Muscle of leg (tissue), 11 donors: Measurements from ENCODE around the gene PRSS57. TPM values are rescaled to one million over a fixed set of nuclear protein-coding genes. Genes with fewer than 3 reads are reported as not detected.
"Not testable (repeated sequence)": the region's sequence is repeated elsewhere in the genome, so short reads cannot be mapped to it uniquely, and the experiment has no call there.

Experiments used
- DNase-seq: peaks from one replicate; pipeline ENCODE4 v3.0.0; 2013
- H3K27ac ChIP-seq: one replicate; pipeline ENCODE4 v1.5.1; 2013; ENCODE audit warnings: mild to moderate bottlenecking, low read length, control low read depth
- H3K27me3 ChIP-seq: one replicate; pipeline ENCODE4 v1.6.1; 2013; ENCODE audit warnings: low read length; ENCODE audit not compliant: control insufficient read depth, insufficient read depth
- H3K36me3 ChIP-seq: one replicate; pipeline ENCODE4 v1.6.1; 2013; ENCODE audit warnings: low read length; ENCODE audit not compliant: control insufficient read depth, insufficient read depth
- H3K4me1 ChIP-seq: one replicate; pipeline ENCODE4 v1.6.1; 2013; ENCODE audit warnings: low read length; ENCODE audit not compliant: control insufficient read depth, insufficient read depth
- H3K4me3 ChIP-seq: one replicate; pipeline ENCODE4 v1.5.1; 2013; ENCODE audit warnings: low read length, control low read depth
- H3K9me3 ChIP-seq: replicated peaks from 2 replicates; pipeline ENCODE4 v1.6.1; 2013; ENCODE audit warnings: low read depth, low read length; ENCODE audit not compliant: control insufficient read depth
- WGBS: methylation state at CpG from one replicate; pipeline ENCODE4 v1.1.5; 2013; ENCODE audit warnings: missing lambda C conversion rate; ENCODE audit not compliant: insufficient coverage; 5-methylcytosine and 5-hydroxymethylcytosine counted together
- polyA plus RNA-seq, 8 donors: library from polyadenylated mRNA; unstranded; fragments of 120-200 nt; gene quantifications; one replicate each; pipeline versions ENCODE4 v1.2.1 to v1.2.3, GENCODE V29; 2013; ENCODE audit warnings: inconsistent platforms in 1 of 8, low replicate concordance in 1 of 8; ENCODE audit not compliant: insufficient read length in 8 of 8, insufficient read depth in 1 of 8
- total RNA-seq: library from RNA; stranded (reverse); fragments of 120-200 nt; gene quantifications from one replicate; pipeline ENCODE4 v1.2.4, GENCODE V29; 2013

Gene PRSS57
- total and polyA plus RNA-seq, 9 donors, result 0.04 to 1.2 (median 0.30) TPM; not detected in 1

DNA sequence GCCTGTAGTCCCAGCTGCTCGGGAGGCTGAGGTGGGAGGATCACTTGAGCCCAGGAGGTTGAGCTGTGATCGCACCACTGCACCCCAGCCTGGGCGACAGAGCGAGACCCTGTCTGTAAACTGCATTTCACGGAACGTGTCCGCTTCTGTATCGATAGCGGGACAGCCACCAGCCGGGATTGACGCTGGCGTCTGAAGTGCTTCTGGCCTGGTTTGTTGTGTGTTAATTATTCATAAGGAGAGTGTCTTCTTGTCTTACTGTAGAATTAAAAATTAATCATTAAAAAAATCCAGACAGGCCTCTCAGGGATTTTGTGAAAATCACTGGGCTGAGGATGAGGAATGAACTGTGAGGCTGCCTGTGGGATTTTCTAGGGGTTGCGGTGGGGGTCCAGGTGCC, 39.5 kb upstream of the PRSS57 start:
- Histone ChIP-seq H3K36me3 (peaks cover 13% of the 10 kb centered on the region), H3K4me1 (peaks cover 2% of the 10 kb centered on the region), H3K27me3 (no peaks in the 10 kb centered on the region), H3K9me3 (no peaks in the 10 kb centered on the region), H3K27ac (no peak overlapping the region), H3K4me3 (no peak overlapping the region)
- no peak for DNase-seq
- 50% methylated on average over 2 of the region's 13 CpGs for WGBS

GRCh38 chr19:732148-733069, 37.2 kb upstream of the PRSS57 start:
- Histone ChIP-seq H3K27me3 (no peaks in the 10 kb centered on the region), H3K4me3 (no peak overlapping the region), H3K4me1 (peaks cover 12% of the 10 kb centered on the region), H3K9me3 (no peaks in the 10 kb centered on the region), H3K27ac (no peak overlapping the region), H3K36me3 (peaks cover 13% of the 10 kb centered on the region)
- DNase-seq, result no peak
- WGBS, result 69% methylated on average over 18 of the region's 24 CpGs

GRCh38 chr19:731000-731399, 35.7 kb upstream of the PRSS57 start:
- Histone ChIP-seq H3K27ac (no peak overlapping the region), H3K27me3 (no peaks in the 10 kb centered on the region), H3K4me3 (no peak overlapping the region), H3K4me1 (peaks cover 15% of the 10 kb centered on the region), H3K9me3 (no peaks in the 10 kb centered on the region), H3K36me3 (peaks cover 7% of the 10 kb centered on the region)
- 94% methylated on average over 8 of the region's 16 CpGs for WGBS
- DNase-seq, result no peak

GRCh38 chr19:729965-730668, 34.9 kb upstream of the PRSS57 start:
- WGBS, result 65% methylated on average over 12 of the region's 14 CpGs
- no peaks in the 10 kb centered on the region for H3K9me3 ChIP-seq
- no peak overlapping the region for H3K27ac ChIP-seq
- H3K4me1 ChIP-seq, result peaks cover 15% of the 10 kb centered on the region
- no peaks in the 10 kb centered on the region for H3K27me3 ChIP-seq
- H3K36me3 ChIP-seq, result peaks cover 7% of the 10 kb centered on the region
- no peak overlapping the region for H3K4me3 ChIP-seq
- no peak for DNase-seq

DNA sequence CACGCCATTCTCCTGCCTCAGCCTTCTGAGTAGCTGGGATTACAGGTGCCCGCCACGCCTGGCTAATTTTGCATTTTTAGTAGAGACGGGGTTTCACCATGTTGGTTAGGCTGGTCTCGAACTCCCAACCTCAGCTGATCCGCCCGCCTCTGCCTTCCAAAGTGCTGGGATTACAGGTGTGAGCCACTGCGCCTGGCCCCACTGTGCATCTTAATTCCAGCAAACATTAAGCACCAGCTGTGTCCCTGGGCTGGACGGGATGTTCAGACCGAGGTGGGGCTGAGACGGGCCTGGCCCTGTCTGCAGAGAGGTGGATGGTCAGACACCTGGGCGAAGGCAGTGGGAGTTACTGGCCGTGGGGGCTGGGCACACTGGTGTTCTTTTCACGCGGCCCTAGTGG, 34.3 kb upstream of the PRSS57 start:
- not testable (repeated sequence) for H3K4me3 ChIP-seq, DNase-seq, H3K27me3 ChIP-seq, H3K27ac ChIP-seq, H3K36me3 ChIP-seq, H3K9me3 ChIP-seq
- H3K4me1 ChIP-seq, result peaks cover 15% of the 10 kb centered on the region
- WGBS, result 89% methylated on average over 12 of the region's 15 CpGs

GRCh38 chr19:728011-728410, 32.8 kb upstream of the PRSS57 start:
- Histone ChIP-seq H3K4me1 (peaks cover 12% of the 10 kb centered on the region), H3K4me3 (no peak overlapping the region), H3K27ac (peak overlapping the region; percentile 69), H3K9me3 (no peaks in the 10 kb centered on the region), H3K36me3 (peaks cover 7% of the 10 kb centered on the region), H3K27me3 (no peaks in the 10 kb centered on the region)
- 27% methylated on average over 25 of the region's 26 CpGs for WGBS
- peak; percentile 68 for DNase-seq

GRCh38 chr19:726993-727956, 32.0 kb upstream of the PRSS57 start:
- H3K4me3 ChIP-seq, result no peak overlapping the region
- H3K27me3 ChIP-seq, result no peaks in the 10 kb centered on the region
- peaks cover 18% of the 10 kb centered on the region for H3K4me1 ChIP-seq
- WGBS, result 64% methylated on average over 42 of the region's 43 CpGs
- DNase-seq, result no peak
- no peaks in the 10 kb centered on the region for H3K9me3 ChIP-seq
- peaks cover 7% of the 10 kb centered on the region for H3K36me3 ChIP-seq
- peak overlapping the region; percentile 69 for H3K27ac ChIP-seq

- no peak for DNase-seq
- Histone ChIP-seq H3K27me3 (peaks cover 2% of the 10 kb centered on the region), H3K4me3 (no peak overlapping the region), H3K9me3 (no peaks in the 10 kb centered on the region), H3K36me3 (no peaks in the 10 kb centered on the region), H3K4me1 (peaks cover 23% of the 10 kb centered on the region), H3K27ac (no peak overlapping the region)
- WGBS, result 87% methylated on average over 8 of the region's 13 CpGs
These were observed 30.3 kb upstream of the PRSS57 start for GRCh38 chr19:725461-726089.

DNA sequence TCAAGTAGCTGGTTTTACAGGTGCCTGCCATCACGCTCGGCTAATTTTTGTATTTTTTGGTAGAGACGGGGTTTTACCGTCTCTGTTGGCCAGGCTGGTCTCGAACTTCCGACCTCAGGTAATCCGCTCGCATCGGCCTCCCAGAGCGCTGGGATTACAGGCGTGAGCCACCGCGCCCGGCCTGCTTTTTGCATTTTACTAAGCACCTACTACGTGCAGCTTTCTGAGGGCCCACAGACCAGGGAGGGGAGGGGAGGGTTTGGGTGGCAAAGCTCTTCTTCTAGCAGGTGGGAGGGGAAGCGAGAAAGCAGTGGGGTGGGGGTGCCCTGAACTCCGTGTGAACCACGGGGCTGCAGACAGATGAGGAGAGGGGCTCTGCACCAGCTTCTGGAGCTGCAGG, 28.5 kb upstream of the PRSS57 start:
- Histone ChIP-seq H3K4me1 (peaks cover 34% of the 10 kb centered on the region), H3K36me3 (no peaks in the 10 kb centered on the region), H3K4me3 (no peak overlapping the region), H3K27me3 (peaks cover 13% of the 10 kb centered on the region), H3K9me3 (no peaks in the 10 kb centered on the region), H3K27ac (no peak overlapping the region)
- 83% methylated on average over 16 of the region's 18 CpGs for WGBS
- no peak for DNase-seq
